ENCODE results near the gene INPP5A.

Gene INPP5A

GRCh38 chr10:132691711-132692153 is 154.1 kb downstream of the INPP5A start:
- H3K9me2 ChIP-seq (replicated peaks; ENCODE audit: insufficient read depth, low read length) = no peaks in the 10 kb centered on the region
- no peak for TF ChIP-seq CTCF (IDR thresholded peaks at IDR 0.05; ENCODE audit: low read length)
- no peak for TF ChIP-seq EZH2 (optimal IDR thresholded peaks at IDR 0.05; ENCODE audit: low read depth, low read length)
- no peak for TF ChIP-seq EZH2phosphoT487 (IDR thresholded peaks at IDR 0.05; ENCODE audit: low read length)
- H2AFZ ChIP-seq (ENCODE audit: low read length) = no peak overlapping the region
- H3K79me2 ChIP-seq (ENCODE audit: low read length) = no peaks in the 10 kb centered on the region
- H3K9ac ChIP-seq (ENCODE audit: low read length) = no peak overlapping the region
- H3K27me3 ChIP-seq (replicated peaks; ENCODE audit: insufficient read depth, low read length) = no peaks in the 10 kb centered on the region
- no peaks in the 10 kb centered on the region for H3F3A ChIP-seq (ENCODE audit: insufficient read depth, low read length)
- no peaks in the 10 kb centered on the region for H3K36me3 ChIP-seq (replicated peaks; ENCODE audit: insufficient read depth, low read length)
- H3K27ac ChIP-seq (ENCODE audit: low read length) = no peak overlapping the region
- H4K20me1 ChIP-seq (ENCODE audit: insufficient read depth, low read length) = no peaks in the 10 kb centered on the region
- no peaks in the 10 kb centered on the region for H3K9me3 ChIP-seq (replicated peaks; ENCODE audit: insufficient read depth, low read length)
- H3K4me3 ChIP-seq (ENCODE audit: low read length) = no peak overlapping the region
- no peak for DNase-seq
- H3K4me1 ChIP-seq (ENCODE audit: low read length) = no peaks in the 10 kb centered on the region
- no peak overlapping the region for H3K4me2 ChIP-seq (ENCODE audit: low read depth, low read length)

- H4K20me1 ChIP-seq (ENCODE audit: insufficient read depth, low read length) = no peaks in the 10 kb centered on the region
- no peak overlapping the region for H3K9ac ChIP-seq (ENCODE audit: low read length)
- no peak overlapping the region for H3K27ac ChIP-seq (ENCODE audit: low read length)
- H3K9me2 ChIP-seq (replicated peaks; ENCODE audit: insufficient read depth, low read length) = no peaks in the 10 kb centered on the region
- H3K4me3 ChIP-seq (ENCODE audit: low read length) = no peak overlapping the region
- TF ChIP-seq CTCF (IDR thresholded peaks at IDR 0.05; ENCODE audit: low read length) = no peak
- TF ChIP-seq EZH2 (optimal IDR thresholded peaks at IDR 0.05; ENCODE audit: low read depth, low read length) = no peak
- no peak for TF ChIP-seq EZH2phosphoT487 (IDR thresholded peaks at IDR 0.05; ENCODE audit: low read length)
- H2AFZ ChIP-seq (ENCODE audit: low read length) = no peak overlapping the region
- no peaks in the 10 kb centered on the region for H3K36me3 ChIP-seq (replicated peaks; ENCODE audit: insufficient read depth, low read length)
- DNase-seq = no peak
- no peaks in the 10 kb centered on the region for H3F3A ChIP-seq (ENCODE audit: insufficient read depth, low read length)
- no peaks in the 10 kb centered on the region for H3K9me3 ChIP-seq (replicated peaks; ENCODE audit: insufficient read depth, low read length)
- H3K4me1 ChIP-seq (ENCODE audit: low read length) = no peaks in the 10 kb centered on the region
- H3K79me2 ChIP-seq (ENCODE audit: low read length) = no peaks in the 10 kb centered on the region
- H3K27me3 ChIP-seq (replicated peaks; ENCODE audit: insufficient read depth, low read length) = no peaks in the 10 kb centered on the region
- no peak overlapping the region for H3K4me2 ChIP-seq (ENCODE audit: low read depth, low read length)
These were observed 154.7 kb downstream of the INPP5A start for GRCh38 chr10:132692311-132692710.

GRCh38 chr10:132693676-132694075 is 156.1 kb downstream of the INPP5A start:
- H3K9me3 ChIP-seq (replicated peaks; ENCODE audit: insufficient read depth, low read length) = no peaks in the 10 kb centered on the region
- TF ChIP-seq CTCF (IDR thresholded peaks at IDR 0.05; ENCODE audit: low read length) (no peak), EZH2 (optimal IDR thresholded peaks at IDR 0.05; ENCODE audit: low read depth, low read length) (no peak), EZH2phosphoT487 (IDR thresholded peaks at IDR 0.05; ENCODE audit: low read length) (no peak)
- H2AFZ ChIP-seq (ENCODE audit: low read length) = no peak overlapping the region
- DNase-seq = no peak
- no peaks in the 10 kb centered on the region for H3F3A ChIP-seq (ENCODE audit: insufficient read depth, low read length)
- H3K36me3 ChIP-seq (replicated peaks; ENCODE audit: insufficient read depth, low read length) = no peaks in the 10 kb centered on the region
- H3K4me2 ChIP-seq (ENCODE audit: low read depth, low read length) = no peak overlapping the region
- H3K4me1 ChIP-seq (ENCODE audit: low read length) = no peaks in the 10 kb centered on the region
- H3K27ac ChIP-seq (ENCODE audit: low read length) = no peak overlapping the region
- H3K9me2 ChIP-seq (replicated peaks; ENCODE audit: insufficient read depth, low read length) = no peaks in the 10 kb centered on the region
- no peaks in the 10 kb centered on the region for H4K20me1 ChIP-seq (ENCODE audit: insufficient read depth, low read length)
- no peak overlapping the region for H3K4me3 ChIP-seq (ENCODE audit: low read length)
- no peak overlapping the region for H3K9ac ChIP-seq (ENCODE audit: low read length)
- H3K27me3 ChIP-seq (replicated peaks; ENCODE audit: insufficient read depth, low read length) = no peaks in the 10 kb centered on the region
- H3K79me2 ChIP-seq (ENCODE audit: low read length) = no peaks in the 10 kb centered on the region
